Activated T-cell treated with anti-CD3 and anti-CD28 coated beads, Interleukin-2, amount 50 U/mL, for 24 hours (primary cell): ENCODE results near the gene FNDC11.
"Not testable (repeated sequence)": the region's sequence is repeated elsewhere in the genome, so short reads cannot be mapped to it uniquely, and the experiment has no call there.

Experiments
- DNase-seq: peaks from one replicate; pipeline ENCODE4 v3.0.0-alpha.2; 2020
- H3K27ac Mint-ChIP-seq: 2 replicates; pipeline ENCODE4 v1.8.0; 2020; ENCODE audit warnings: mild to moderate bottlenecking, mixed read lengths
- H3K27me3 Mint-ChIP-seq: 2 replicates; pipeline ENCODE4 v1.8.0; 2020; ENCODE audit warnings: mixed read lengths
- H3K36me3 Mint-ChIP-seq: 2 replicates; pipeline ENCODE4 v1.8.0; 2020; ENCODE audit warnings: low read depth, mixed read lengths
- H3K4me1 Mint-ChIP-seq: 2 replicates; pipeline ENCODE4 v1.8.0; 2020; ENCODE audit warnings: low read depth, mixed read lengths
- H3K4me3 Mint-ChIP-seq: 2 replicates; pipeline ENCODE4 v1.8.0; 2020; ENCODE audit warnings: mild to moderate bottlenecking, moderate library complexity, mixed read lengths
- H3K9me3 Mint-ChIP-seq: 2 replicates; pipeline ENCODE4 v1.8.0; 2020; ENCODE audit warnings: mixed read lengths

Gene FNDC11

GRCh38 chr20:63570281-63571086, 16.5 kb downstream of the FNDC11 start:
- H3K4me3 Mint-ChIP-seq: no peak overlapping the region
- H3K27ac Mint-ChIP-seq: no peak overlapping the region
- H3K27me3 Mint-ChIP-seq: peaks cover 3% of the 10 kb centered on the region
- H3K4me1 Mint-ChIP-seq: peaks cover 25% of the 10 kb centered on the region
- no peak for DNase-seq
- no peaks in the 10 kb centered on the region for H3K9me3 Mint-ChIP-seq
- peaks cover 9% of the 10 kb centered on the region for H3K36me3 Mint-ChIP-seq

GRCh38 chr20:63571087-63571478, 17.1 kb downstream of the FNDC11 start:
- H3K9me3 Mint-ChIP-seq, DNase-seq, H3K4me3 Mint-ChIP-seq, H3K27me3 Mint-ChIP-seq, H3K36me3 Mint-ChIP-seq, H3K27ac Mint-ChIP-seq: not testable (repeated sequence)
- H3K4me1 Mint-ChIP-seq: peaks cover 25% of the 10 kb centered on the region

GRCh38 chr20:63572071-63572787, 18.3 kb downstream of the FNDC11 start:
- Mint-ChIP-seq H3K4me1 (peaks cover 24% of the 10 kb centered on the region), H3K9me3 (no peaks in the 10 kb centered on the region), H3K27ac (no peak overlapping the region), H3K4me3 (no peak overlapping the region), H3K36me3 (peaks cover 4% of the 10 kb centered on the region), H3K27me3 (peaks cover 9% of the 10 kb centered on the region)
- DNase-seq: no peak

- no peak for DNase-seq
- no peaks in the 10 kb centered on the region for H3K36me3 Mint-ChIP-seq
- peaks cover 9% of the 10 kb centered on the region for H3K27me3 Mint-ChIP-seq
- H3K27ac Mint-ChIP-seq: no peak overlapping the region
- peak overlapping the region; percentile 69 for H3K4me3 Mint-ChIP-seq
- no peaks in the 10 kb centered on the region for H3K9me3 Mint-ChIP-seq
- H3K4me1 Mint-ChIP-seq: peaks cover 16% of the 10 kb centered on the region
Measured at GRCh38 chr20:63572788-63573646, 19.1 kb downstream of the FNDC11 start.

- peaks cover 9% of the 10 kb centered on the region for H3K27me3 Mint-ChIP-seq
- H3K27ac Mint-ChIP-seq: peak overlapping the region; percentile 37
- no peak for DNase-seq
- no peaks in the 10 kb centered on the region for H3K36me3 Mint-ChIP-seq
- H3K9me3 Mint-ChIP-seq: no peaks in the 10 kb centered on the region
- H3K4me1 Mint-ChIP-seq: peaks cover 9% of the 10 kb centered on the region
- H3K4me3 Mint-ChIP-seq: peak overlapping the region; percentile 69
Measured at GRCh38 chr20:63573647-63574131, 19.7 kb downstream of the FNDC11 start.

GRCh38 chr20:63574156-63574828, 20.3 kb downstream of the FNDC11 start, which contains the start of gene HELZ2:
Gene HELZ2 (minus strand): TSS chr20:63574239. CDS start chr20:63572385, 1,854 bp downstream.
- peaks cover 6% of the 10 kb centered on the region for H3K27me3 Mint-ChIP-seq
- H3K36me3 Mint-ChIP-seq: no peaks in the 10 kb centered on the region
- peak within 1 kb of the TSS; percentile 69 for H3K4me3 Mint-ChIP-seq
- H3K4me1 Mint-ChIP-seq: peaks cover 3% of the 10 kb centered on the region
- no peaks in the 10 kb centered on the region for H3K9me3 Mint-ChIP-seq
- peak within 1 kb of the TSS; percentile 37 for H3K27ac Mint-ChIP-seq
- DNase-seq: peak; percentile 65

GRCh38 chr20:63574829-63575743, 21.1 kb downstream of the FNDC11 start:
- Mint-ChIP-seq H3K9me3 (no peaks in the 10 kb centered on the region), H3K27ac (no peak overlapping the region)

GRCh38 chr20:63576311-63576710, 22.4 kb downstream of the FNDC11 start:
- H3K4me1 Mint-ChIP-seq: peaks cover 3% of the 10 kb centered on the region
- H3K27ac Mint-ChIP-seq: no peak overlapping the region
- H3K9me3 Mint-ChIP-seq: no peaks in the 10 kb centered on the region
- no peaks in the 10 kb centered on the region for H3K36me3 Mint-ChIP-seq
- H3K4me3 Mint-ChIP-seq: no peak overlapping the region
- H3K27me3 Mint-ChIP-seq: peaks cover 12% of the 10 kb centered on the region
- DNase-seq: no peak

More at GRCh38 chr20:63574829-63575743, 21.1 kb downstream of the FNDC11 start:
- Mint-ChIP-seq H3K4me1 (no peaks in the 10 kb centered on the region), H3K4me3 (no peak overlapping the region), H3K27me3 (peaks cover 11% of the 10 kb centered on the region), H3K36me3 (no peaks in the 10 kb centered on the region)
- no peak for DNase-seq

GRCh38 chr20:63577317-63577894, 23.4 kb downstream of the FNDC11 start:
- peaks cover 3% of the 10 kb centered on the region for H3K4me1 Mint-ChIP-seq
- no peak overlapping the region for H3K4me3 Mint-ChIP-seq
- no peak for DNase-seq
- H3K27me3 Mint-ChIP-seq: peaks cover 12% of the 10 kb centered on the region
- H3K9me3 Mint-ChIP-seq: no peaks in the 10 kb centered on the region
- H3K36me3 Mint-ChIP-seq: no peaks in the 10 kb centered on the region
- H3K27ac Mint-ChIP-seq: no peak overlapping the region

GRCh38 chr20:63578224-63579016, 24.5 kb downstream of the FNDC11 start:
- no peak for DNase-seq
- Mint-ChIP-seq H3K27ac (no peak overlapping the region), H3K27me3 (peaks cover 12% of the 10 kb centered on the region), H3K36me3 (no peaks in the 10 kb centered on the region), H3K4me1 (peaks cover 3% of the 10 kb centered on the region), H3K9me3 (no peaks in the 10 kb centered on the region), H3K4me3 (no peak overlapping the region)

- Mint-ChIP-seq H3K27ac (no peak overlapping the region), H3K36me3 (no peaks in the 10 kb centered on the region), H3K4me3 (no peak overlapping the region), H3K27me3 (peaks cover 12% of the 10 kb centered on the region), H3K9me3 (no peaks in the 10 kb centered on the region), H3K4me1 (peaks cover 3% of the 10 kb centered on the region)
- no peak for DNase-seq
Measured at GRCh38 chr20:63579017-63579694, 25.2 kb downstream of the FNDC11 start.
